Brain microvascular endothelial cell (primary cell): Measurements from ENCODE around the gene DMXL1.

Experiments
- DNase-seq: peaks from one replicate; pipeline ENCODE4 v3.0.0-alpha.2; 2020
- H3K27ac ChIP-seq: fragments of 250-450 bp; sonication (Bioruptor Pico); 2 replicates; pipeline ENCODE4 v1.5.1; 2020; ENCODE audit warnings: mild to moderate bottlenecking, moderate library complexity
- H3K27me3 ChIP-seq: fragments of 250-450 bp; sonication (Bioruptor Pico); replicated peaks from 2 replicates; pipeline ENCODE4 v1.5.1; 2020; ENCODE audit warnings: mild to moderate bottlenecking
- H3K36me3 ChIP-seq: fragments of 250-450 bp; sonication (Bioruptor Pico); replicated peaks from 2 replicates; pipeline ENCODE4 v1.5.1; 2020; ENCODE audit warnings: mild to moderate bottlenecking
- H3K4me3 ChIP-seq: 2 replicates; pipeline ENCODE4 v1.5.1; 2011; ENCODE audit warnings: low read depth, mild to moderate bottlenecking, control low read depth, low read length, moderate library complexity
- CTCF ChIP-seq: IDR thresholded peaks from 2 replicates; pipeline ENCODE4 v1.5.1; 2011; ENCODE audit warnings: low read depth, mild to moderate bottlenecking, moderate library complexity, low read length, control low read depth, inconsistent platforms; ENCODE audit errors: missing control alignments
- in situ Hi-C: cut with HindIII; loops from 2 replicates; pipeline ENCODE4 v1.10.0; 2017; ENCODE audit warnings: low sequenced_read_pairs, low pct_ligation_motif_present

The DMXL1 gene

GRCh38 chr5:119166026-119166425 is 95.1 kb downstream of the DMXL1 start:
- in situ Hi-C loops = no loop called here
- DNase-seq = no peak

GRCh38 chr5:119168401-119168800 is 97.5 kb downstream of the DMXL1 start:
- H3K4me3 ChIP-seq = no peak overlapping the region
- no peaks in the 10 kb centered on the region for H3K36me3 ChIP-seq
- H3K27me3 ChIP-seq = no peaks in the 10 kb centered on the region
- no peak for TF ChIP-seq CTCF
- H3K27ac ChIP-seq = no peak overlapping the region
- in situ Hi-C loops = no loop called here
- DNase-seq = no peak

More at GRCh38 chr5:119166026-119166425, 95.1 kb downstream of the DMXL1 start:
- TF ChIP-seq CTCF = no peak
- Histone ChIP-seq H3K27me3 (no peaks in the 10 kb centered on the region), H3K4me3 (no peak overlapping the region), H3K27ac (no peak overlapping the region), H3K36me3 (no peaks in the 10 kb centered on the region)

GRCh38 chr5:119171686-119172085 is 100.8 kb downstream of the DMXL1 start:
- DNase-seq = no peak
- H3K36me3 ChIP-seq = no peaks in the 10 kb centered on the region
- no peaks in the 10 kb centered on the region for H3K27me3 ChIP-seq
- H3K4me3 ChIP-seq = no peak overlapping the region
- no peak overlapping the region for H3K27ac ChIP-seq
- no peak for TF ChIP-seq CTCF
- in situ Hi-C loops = no loop called here

- in situ Hi-C loops = no loop called here
- TF ChIP-seq CTCF = no peak
Measured at GRCh38 chr5:119174578-119175163, 103.8 kb downstream of the DMXL1 start.

GRCh38 chr5:119176785-119177184 is 105.9 kb downstream of the DMXL1 start:
- H3K27ac ChIP-seq = no peak overlapping the region
- no peaks in the 10 kb centered on the region for H3K27me3 ChIP-seq
- DNase-seq = no peak
- no peaks in the 10 kb centered on the region for H3K36me3 ChIP-seq
- no peak overlapping the region for H3K4me3 ChIP-seq
- TF ChIP-seq CTCF = no peak
- in situ Hi-C loops = no loop called here

More at GRCh38 chr5:119174578-119175163, 103.8 kb downstream of the DMXL1 start:
- Histone ChIP-seq H3K4me3 (no peak overlapping the region), H3K27me3 (no peaks in the 10 kb centered on the region), H3K27ac (no peak overlapping the region), H3K36me3 (no peaks in the 10 kb centered on the region)
- DNase-seq = no peak

GRCh38 chr5:119177226-119177625 is 106.3 kb downstream of the DMXL1 start:
- H3K4me3 ChIP-seq = no peak overlapping the region
- DNase-seq = no peak
- TF ChIP-seq CTCF = no peak
- in situ Hi-C loops = no loop called here
- H3K27ac ChIP-seq = no peak overlapping the region
- H3K27me3 ChIP-seq = no peaks in the 10 kb centered on the region
- H3K36me3 ChIP-seq = no peaks in the 10 kb centered on the region
